Measurements from ENCODE around the gene SOX1. TPM values are rescaled to one million over a fixed set of nuclear protein-coding genes. Genes with fewer than 3 reads are reported as not detected.

The SOX1 gene
- total and polyA plus RNA-seq, 9 donors: not detected

DNA sequence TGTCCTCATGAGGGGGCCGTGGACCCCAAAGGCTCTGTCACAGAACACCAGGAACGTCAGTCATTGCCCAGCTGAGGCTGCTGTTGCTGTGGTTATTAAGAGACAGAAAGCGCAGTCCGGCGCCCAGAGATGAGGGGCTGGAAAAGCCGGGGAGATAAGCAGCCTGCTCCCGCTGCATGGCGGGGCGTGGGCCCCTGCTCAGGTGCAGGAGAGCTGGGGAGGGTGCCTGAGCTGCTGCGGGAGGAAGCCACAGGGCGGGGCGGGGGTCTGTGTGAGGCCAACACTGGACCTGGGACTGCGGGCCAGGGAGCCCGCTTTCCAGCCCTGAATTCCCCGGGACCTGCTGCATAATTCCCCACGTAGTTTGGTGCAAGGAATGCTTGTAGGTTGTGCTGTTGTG is 11.3 kb downstream of the SOX1 start:
- WGBS, 3 donors: 4 to 10% (median 5%) methylated on average over 15 to 16 of the region's 16 CpGs
- intact Hi-C loops (cut with DNase I): no loop called here
- no peaks in the 10 kb centered on the region for H3K27me3 ChIP-seq

DNA sequence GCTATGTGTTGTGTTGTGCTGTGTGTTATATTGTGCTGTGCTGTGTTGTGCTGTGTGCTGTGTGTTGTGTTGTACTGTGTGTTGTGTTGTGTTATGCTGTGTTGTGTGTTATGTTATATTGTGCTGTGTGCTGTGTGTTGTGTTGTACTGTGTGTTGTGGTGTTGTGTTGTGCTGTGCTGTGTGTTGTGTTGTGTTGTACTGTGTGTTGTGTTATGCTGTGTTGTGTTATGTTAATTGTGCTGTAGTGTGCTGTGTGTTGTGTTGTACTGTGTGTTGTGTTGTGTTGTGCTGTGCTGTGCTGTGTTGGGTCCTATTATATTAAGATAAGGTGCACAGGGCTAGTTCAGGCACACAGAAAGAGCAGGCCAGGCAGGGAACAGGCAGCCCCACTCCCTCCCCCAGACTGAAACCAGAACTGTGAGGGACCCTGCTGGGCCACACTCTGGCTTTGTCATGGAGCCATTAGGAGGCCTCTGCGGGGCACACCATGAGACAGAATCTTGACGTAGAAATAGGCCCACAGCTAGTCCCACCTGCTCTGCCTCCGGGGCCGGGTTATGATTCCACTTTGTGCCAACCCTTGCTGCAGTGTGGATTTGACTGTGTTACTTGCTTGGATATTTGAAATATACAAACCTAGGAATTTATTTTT is 12.1 kb downstream of the SOX1 start:
- H3K4me3 ChIP-seq: no peak overlapping the region
- H3K27me3 ChIP-seq: no peaks in the 10 kb centered on the region
- H3K27ac ChIP-seq: no peak overlapping the region
- no peaks in the 10 kb centered on the region for H3K4me1 ChIP-seq (ENCODE audit: insufficient read depth)
- peaks cover 0 to 5% of the 10 kb centered on the region in 2 donors for H3K9me3 ChIP-seq
- H3K36me3 ChIP-seq: no peaks in the 10 kb centered on the region
- WGBS, 3 donors: 19 to 41% (median 20%) methylated on average over 4 of the region's 4 CpGs
- TF ChIP-seq EP300 (IDR thresholded peaks at IDR 0.05) (no peak), POLR2A (IDR thresholded peaks at IDR 0.05) (no peak)
- TF ChIP-seq, protein P1, sequence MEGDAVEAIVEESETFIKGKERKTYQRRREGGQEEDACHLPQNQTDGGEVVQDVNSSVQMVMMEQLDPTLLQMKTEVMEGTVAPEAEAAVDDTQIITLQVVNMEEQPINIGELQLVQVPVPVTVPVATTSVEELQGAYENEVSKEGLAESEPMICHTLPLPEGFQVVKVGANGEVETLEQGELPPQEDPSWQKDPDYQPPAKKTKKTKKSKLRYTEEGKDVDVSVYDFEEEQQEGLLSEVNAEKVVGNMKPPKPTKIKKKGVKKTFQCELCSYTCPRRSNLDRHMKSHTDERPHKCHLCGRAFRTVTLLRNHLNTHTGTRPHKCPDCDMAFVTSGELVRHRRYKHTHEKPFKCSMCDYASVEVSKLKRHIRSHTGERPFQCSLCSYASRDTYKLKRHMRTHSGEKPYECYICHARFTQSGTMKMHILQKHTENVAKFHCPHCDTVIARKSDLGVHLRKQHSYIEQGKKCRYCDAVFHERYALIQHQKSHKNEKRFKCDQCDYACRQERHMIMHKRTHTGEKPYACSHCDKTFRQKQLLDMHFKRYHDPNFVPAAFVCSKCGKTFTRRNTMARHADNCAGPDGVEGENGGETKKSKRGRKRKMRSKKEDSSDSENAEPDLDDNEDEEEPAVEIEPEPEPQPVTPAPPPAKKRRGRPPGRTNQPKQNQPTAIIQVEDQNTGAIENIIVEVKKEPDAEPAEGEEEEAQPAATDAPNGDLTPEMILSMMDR (IDR thresholded peaks at IDR 0.05): no peak
- no peak for DNase-seq
- intact Hi-C loops (cut with DNase I): no loop called here

More for the DNA sequence above, 11.3 kb downstream of the SOX1 start:
- Histone ChIP-seq H3K27ac (no peak overlapping the region), H3K4me1 (ENCODE audit: insufficient read depth) (no peaks in the 10 kb centered on the region), H3K9me3 (peaks cover 0 to 5% of the 10 kb centered on the region in 2 donors), H3K4me3 (no peak overlapping the region), H3K36me3 (no peaks in the 10 kb centered on the region)
- DNase-seq: no peak
- TF ChIP-seq EP300 (IDR thresholded peaks at IDR 0.05) (no peak), POLR2A (IDR thresholded peaks at IDR 0.05) (no peak)
- TF ChIP-seq, protein P1 (IDR thresholded peaks at IDR 0.05): no peak

DNA sequence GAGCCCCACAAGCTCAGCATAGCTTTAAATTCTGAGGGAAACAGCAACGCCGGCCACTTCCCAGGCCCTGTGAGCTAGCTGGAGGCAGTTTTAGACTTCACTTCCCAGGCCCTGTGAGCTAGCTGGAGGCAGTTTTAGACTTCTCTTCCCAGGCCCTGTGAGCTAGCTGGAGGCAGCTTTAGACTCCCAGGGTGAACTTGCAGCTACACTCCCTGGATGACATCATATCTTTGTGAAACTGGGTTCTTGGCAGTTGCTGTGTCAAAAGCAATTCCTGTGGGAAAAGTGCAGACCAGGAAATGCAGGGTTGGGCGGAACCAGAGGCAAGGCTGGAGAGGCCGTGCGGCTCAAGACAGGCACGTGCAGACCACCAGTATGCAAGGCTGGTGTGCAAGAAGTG is 12.7 kb downstream of the SOX1 start:
- TF ChIP-seq, protein P1 (IDR thresholded peaks at IDR 0.05): no peak
- TF ChIP-seq POLR2A (IDR thresholded peaks at IDR 0.05) (no peak), EP300 (IDR thresholded peaks at IDR 0.05) (no peak)

DNA sequence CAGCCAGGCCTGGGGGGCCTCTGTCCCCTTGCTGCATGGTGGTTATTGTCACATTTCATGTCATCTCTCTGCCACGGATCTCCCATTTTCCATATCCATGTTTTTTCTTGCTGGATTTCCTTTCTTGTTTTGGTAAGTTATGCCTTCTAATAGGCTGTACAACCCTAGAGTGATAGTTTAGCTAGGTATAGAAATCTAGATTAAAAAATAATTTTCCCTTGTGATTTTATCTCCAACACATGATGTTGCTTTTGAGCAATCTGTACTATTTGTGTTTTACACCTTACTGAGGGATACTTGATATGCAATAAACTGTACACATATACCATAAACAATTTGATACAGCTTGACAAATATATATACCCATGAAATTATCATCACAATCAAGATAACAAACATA is 17.0 kb downstream of the SOX1 start:
- Histone ChIP-seq H3K36me3 (no peaks in the 10 kb centered on the region), H3K27ac (no peak overlapping the region), H3K4me1 (ENCODE audit: insufficient read depth) (no peaks in the 10 kb centered on the region), H3K4me3 (no peak overlapping the region), H3K27me3 (no peaks in the 10 kb centered on the region), H3K9me3 (no peaks in the 10 kb centered on the region)
- WGBS, 3 donors: 89 to 97% (median 95%) methylated on average over 1 of the region's 1 CpG
- no peak for DNase-seq
- TF ChIP-seq POLR2A (IDR thresholded peaks at IDR 0.05) (no peak), EP300 (IDR thresholded peaks at IDR 0.05) (no peak)
- TF ChIP-seq, protein P1 (IDR thresholded peaks at IDR 0.05): no peak
- intact Hi-C loops (cut with DNase I): no loop called here

More for the DNA sequence above, 12.7 kb downstream of the SOX1 start:
- no peak overlapping the region for H3K27ac ChIP-seq
- no peak for DNase-seq
- no peaks in the 10 kb centered on the region for H3K27me3 ChIP-seq
- WGBS, 3 donors: 47 to 60% (median 55%) methylated on average over 6 of the region's 6 CpGs
- no peaks in the 10 kb centered on the region for H3K36me3 ChIP-seq
- no peak overlapping the region for H3K4me3 ChIP-seq
- intact Hi-C loops (cut with DNase I): no loop called here
- H3K9me3 ChIP-seq: peaks cover 0 to 5% of the 10 kb centered on the region in 2 donors
- no peaks in the 10 kb centered on the region for H3K4me1 ChIP-seq (ENCODE audit: insufficient read depth)

All from ovary (tissue), 9 donors.